B cell (primary cell): ENCODE data around the gene MYPOP. TPM values are rescaled to one million over a fixed set of nuclear protein-coding genes. Genes with fewer than 3 reads are reported as not detected.

Source experiments
- ATAC-seq: fragments of 200-7000 bp; cut with Tn5 transposase; one replicate; pipeline ENCODE4 v1.10.0; 2021; ENCODE audit warnings: low read depth, mild to moderate bottlenecking, moderate number of reproducible peaks, moderate library complexity
- CTCF ChIA-PET: fragments of 350-600 bp; sonication (Branson Sonifier 250); formaldehyde crosslinking; loops from one replicate; lab custom pipeline; 2021; ENCODE audit warnings: antibody characterized with exemption, inconsistent platforms; lab: Charles Lee
- POLR2A ChIA-PET: fragments of 350-600 bp; sonication (Branson Sonifier 250); formaldehyde crosslinking; loops from one replicate; lab custom pipeline; 2021; ENCODE audit warnings: antibody characterized with exemption; lab: Charles Lee
- DNase-seq: peaks from one replicate; pipeline ENCODE4 v3.0.0; 2013
- H2AFZ ChIP-seq: 2 replicates; pipeline ENCODE4 v1.6.1; 2012; ENCODE audit warnings: mild to moderate bottlenecking, low read depth, low read length; ENCODE audit not compliant: insufficient read depth, poor library complexity, severe bottlenecking
- H3K27ac ChIP-seq, 2 donors: 1 replicate in 1 of 2; 2 replicates in 1 of 2; pipeline ENCODE4 v1.5.1; 2012 to 2013; ENCODE audit warnings: low read length in 2 of 2, mild to moderate bottlenecking in 2 of 2, moderate library complexity in 1 of 2
- H3K27me3 ChIP-seq, 4 experiments: fragments of 200-600 bp in 1 of 4; sonication (generic) in 1 of 4; replicated peaks in 1 of 4; 1 replicate in 2 of 4; 2 replicates in 2 of 4; pipeline versions ENCODE4 v1.6.1 to v1.7.0; 2013 to 2016; ENCODE audit warnings: low read length in 3 of 4, mild to moderate bottlenecking in 2 of 4, mixed read lengths in 1 of 4, moderate library complexity in 1 of 4; ENCODE audit not compliant: insufficient read depth in 4 of 4, control insufficient read depth in 3 of 4; ENCODE audit errors: control extremely low read depth in 1 of 4
- H3K36me3 ChIP-seq, 2 experiments: replicated peaks in 1 of 2; 1 replicate in 1 of 2; 2 replicates in 1 of 2; pipeline versions ENCODE4 v1.6.1 to v1.7.1; 2013; ENCODE audit warnings: low read length in 1 of 2; ENCODE audit not compliant: insufficient read depth in 2 of 2, control insufficient read depth in 1 of 2; ENCODE audit errors: control extremely low read depth in 1 of 2, extremely low read depth in 1 of 2
- H3K4me1 ChIP-seq, 2 donors: fragments of 200-600 bp in 1 of 2; sonication (generic) in 1 of 2; 1 replicate in 1 of 2; 2 replicates in 1 of 2; pipeline versions ENCODE4 v1.5.1 to v1.6.1; 2013 to 2017; ENCODE audit warnings: low read length in 2 of 2; ENCODE audit not compliant: control insufficient read depth in 2 of 2, insufficient read depth in 2 of 2
- H3K4me2 ChIP-seq: replicated peaks from 2 replicates; pipeline ENCODE3; 2012; ENCODE audit warnings: mild to moderate bottlenecking, low read depth, low read length; ENCODE audit not compliant: poor library complexity, severe bottlenecking
- H3K4me3 ChIP-seq, 5 experiments: fragments of 200-600 bp in 1 of 5; sonication (generic) in 1 of 5; 1 replicate in 3 of 5; 2 replicates in 2 of 5; pipeline versions ENCODE4 v1.5.1 to v1.7.0; 2011 to 2016; ENCODE audit warnings: low read length in 4 of 5, mild to moderate bottlenecking in 4 of 5, low read depth in 2 of 5, control low read depth in 1 of 5, moderate library complexity in 1 of 5; ENCODE audit not compliant: insufficient read depth in 1 of 5; ENCODE audit errors: control extremely low read depth in 1 of 5, extremely low read depth in 1 of 5
- H3K79me2 ChIP-seq: fragments of 200-600 bp; sonication (generic); one replicate; pipeline ENCODE4 v1.6.0; 2016; ENCODE audit warnings: low read length; ENCODE audit not compliant: control insufficient read depth, insufficient read depth
- H3K9ac ChIP-seq: fragments of 200-600 bp; sonication (generic); 2 replicates; pipeline ENCODE4 v1.6.1; 2017; ENCODE audit warnings: mild to moderate bottlenecking, low read length, moderate library complexity
- H3K9me3 ChIP-seq, 3 donors: one replicate each; pipeline versions ENCODE4 v1.6.1 to v1.7.1; 2013; ENCODE audit warnings: low read length in 2 of 3; ENCODE audit not compliant: control insufficient read depth in 2 of 3, insufficient read depth in 1 of 3; ENCODE audit errors: control extremely low read depth in 1 of 3
- H4K20me1 ChIP-seq: 2 replicates; pipeline ENCODE4 v1.6.0; 2012; ENCODE audit warnings: mild to moderate bottlenecking, low read length; ENCODE audit not compliant: insufficient read depth, control insufficient read depth, poor library complexity, severe bottlenecking
- H3K27ac Mint-ChIP-seq: one replicate; pipeline ENCODE4 v1.8.0; 2021; ENCODE audit warnings: mixed read lengths
- H3K27me3 Mint-ChIP-seq: one replicate; pipeline ENCODE4 v1.8.0; 2021; ENCODE audit warnings: mixed read lengths
- H3K4me1 Mint-ChIP-seq: one replicate; pipeline ENCODE4 v1.8.0; 2021; ENCODE audit warnings: mixed read lengths
- H3K4me3 Mint-ChIP-seq: one replicate; pipeline ENCODE4 v1.8.0; 2021; ENCODE audit warnings: mixed read lengths
- H3K9me3 Mint-ChIP-seq: one replicate; pipeline ENCODE4 v1.8.0; 2022; ENCODE audit warnings: mixed read lengths; ENCODE audit not compliant: insufficient read depth
- CTCF ChIP-seq: fragments of 200-600 bp; IDR thresholded peaks from one replicate; pipeline ENCODE4 v1.8.0; 2022; ENCODE audit warnings: antibody characterized with exemption, mild to moderate bottlenecking
- EZH2 ChIP-seq: IDR thresholded peaks from 2 replicates; pipeline ENCODE4 v1.6.1; 2012; ENCODE audit warnings: borderline replicate concordance, low read depth, mild to moderate bottlenecking, moderate library complexity, low read length; ENCODE audit not compliant: insufficient read depth, poor library complexity, severe bottlenecking
- WGBS: methylation state at CpG from one replicate; pipeline ENCODE4 v1.1.5; 2013; ENCODE audit warnings: missing lambda C conversion rate; ENCODE audit not compliant: insufficient coverage; 5-methylcytosine and 5-hydroxymethylcytosine counted together
- intact Hi-C: fragments of 100-400 bp; cut with micrococcal nuclease; formaldehyde crosslinking; loops from one replicate; pipeline ENCODE4 v1.10.0; 2022
- polyA plus RNA-seq: library from polyadenylated mRNA; depleted of rRNA; stranded (reverse); fragments of >200 nt; gene quantifications from 2 replicates; pipeline ENCODE4 v1.2.3, GENCODE V29; 2012
- total RNA-seq, 2 donors: library from RNA; stranded (reverse); fragments of 120-200 nt in 1 of 2; gene quantifications; 1 replicate in 1 of 2; 2 replicates in 1 of 2; pipeline versions ENCODE4 v1.2.3 to v1.2.4, GENCODE V29; 2013 to 2022

Gene MYPOP
- total and polyA plus RNA-seq, 2 donors (not counting 1 experiment from before 2014, with no cell fraction given) = 5.7 to 12.1 TPM

DNA sequence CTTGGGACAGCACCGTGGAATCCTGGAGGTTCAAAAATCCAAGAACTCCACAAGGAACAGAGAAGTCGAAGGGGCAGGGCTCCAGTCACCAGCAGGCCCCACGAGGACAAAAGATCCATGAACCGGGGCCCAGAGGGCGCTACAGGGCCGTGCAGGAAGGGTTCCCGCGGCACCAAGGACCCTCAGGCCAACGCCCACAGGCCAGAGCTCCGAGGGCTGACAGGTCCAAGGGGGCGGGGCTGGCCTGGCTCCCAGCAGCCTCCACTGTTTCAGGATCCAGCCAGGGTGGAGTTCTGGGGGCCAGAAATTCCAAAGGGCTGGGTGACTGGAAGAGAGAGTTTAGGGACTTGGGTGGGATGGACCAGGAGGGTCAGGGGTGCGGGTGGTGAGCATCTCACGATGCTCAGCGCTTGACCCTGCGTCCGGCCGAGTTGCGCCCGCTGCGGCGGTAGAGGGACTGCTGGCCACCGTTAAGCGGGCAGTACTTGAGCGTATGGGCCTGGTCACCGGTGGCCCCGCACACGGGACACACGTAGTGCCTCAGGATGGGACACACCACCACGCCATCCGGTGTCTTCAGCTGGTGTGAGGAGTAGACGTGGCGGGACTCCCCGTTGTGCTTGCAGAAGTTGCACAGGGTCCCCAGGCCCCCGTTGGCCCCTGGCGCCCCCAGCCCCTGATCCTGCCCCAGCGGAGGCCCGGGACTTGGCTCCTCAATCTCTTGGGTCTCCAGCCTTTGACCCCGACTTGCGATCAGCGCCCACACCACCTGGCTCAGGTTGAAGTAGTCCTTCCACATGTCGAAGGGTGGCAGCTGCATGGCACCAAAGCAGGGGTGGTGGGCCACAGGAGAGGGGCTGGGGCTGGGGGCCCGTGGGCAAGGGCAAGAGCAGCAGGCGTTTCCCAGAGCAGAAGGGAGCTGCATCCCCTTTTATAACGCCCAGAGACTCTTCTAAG lies 11.7 kb upstream of the MYPOP start, which contains the start of gene NANOS2:
Gene NANOS2, minus strand, starts transcription at position 905 of the 957 bp plus-strand sequence. Its CDS starts 85 bp downstream, at position 820.
- TF ChIP-seq CTCF = no peak
- TF ChIP-seq EZH2 = no peak
- 61% methylated on average over 39 of the region's 44 CpGs for WGBS
- H3K9me3 ChIP-seq = no peaks in the 10 kb centered on the region
- no peak within 1 kb of the TSS for H3K4me2 ChIP-seq
- no peaks in the 10 kb centered on the region for H3K79me2 ChIP-seq
- no peaks in the 10 kb centered on the region for H3K36me3 ChIP-seq
- no peaks in the 10 kb centered on the region for H4K20me1 ChIP-seq
- no peak within 1 kb of the TSS for H3K9ac ChIP-seq
- POLR2A ChIA-PET = no interaction called here
- intact Hi-C loops = no loop called here
- ATAC-seq = no peak
- no peaks in the 10 kb centered on the region for H3K9me3 Mint-ChIP-seq
- no peaks in the 10 kb centered on the region for H3K4me1 ChIP-seq
- CTCF ChIA-PET = interaction anchor here (0.5 kb wide), 1 partner anchor 97 kb away, joined by 5 read pairs; no protein-coding TSS in a partner anchor
- DNase-seq = no peak
- H3K4me1 Mint-ChIP-seq = no peaks in the 10 kb centered on the region
- peaks cover 0 to 24% (median 2%) of the 10 kb centered on the region in 4 experiments for H3K27me3 ChIP-seq
- peaks cover 31% of the 10 kb centered on the region for H3K27me3 Mint-ChIP-seq
- no peak within 1 kb of the TSS for H2AFZ ChIP-seq
- H3K4me3 ChIP-seq = no peak within 1 kb of the TSS
- no peak within 1 kb of the TSS for H3K27ac ChIP-seq
- no peak within 1 kb of the TSS for H3K4me3 Mint-ChIP-seq
- no peak within 1 kb of the TSS for H3K27ac Mint-ChIP-seq

DNA sequence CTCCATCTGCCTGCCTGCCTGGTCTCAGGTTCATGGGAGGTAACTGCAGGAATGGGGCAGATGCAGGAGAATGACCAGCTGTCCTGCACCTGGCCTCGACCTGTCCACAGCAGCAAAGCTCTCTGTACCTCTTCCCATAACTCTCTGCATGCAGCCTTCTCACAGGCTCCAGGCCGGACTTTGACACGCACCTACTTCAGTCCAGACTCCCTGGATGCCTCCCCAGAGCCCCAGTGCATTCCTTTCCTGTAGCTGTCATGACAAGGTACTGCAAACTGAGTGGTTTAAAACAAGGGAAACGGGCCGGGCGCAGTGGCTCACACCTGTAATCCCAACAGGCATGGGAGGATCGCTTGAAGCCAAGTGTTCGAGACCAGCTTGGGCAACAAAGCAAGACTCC lies 8.9 kb upstream of the MYPOP start:
- Histone ChIP-seq H2AFZ (no peak overlapping the region), H3K9ac (no peak overlapping the region), H3K4me2 (no peak overlapping the region), H3K79me2 (no peaks in the 10 kb centered on the region), H3K27ac (no peak overlapping the region), H3K36me3 (no peaks in the 10 kb centered on the region), H4K20me1 (no peaks in the 10 kb centered on the region), H3K27me3 (peaks cover 0 to 22% (median 2%) of the 10 kb centered on the region in 4 experiments), H3K4me1 (no peaks in the 10 kb centered on the region), H3K4me3 (no peak overlapping the region), H3K9me3 (no peaks in the 10 kb centered on the region)
- 77% methylated on average over 8 of the region's 8 CpGs for WGBS
- intact Hi-C loops = no loop called here
- H3K4me3 Mint-ChIP-seq = no peak overlapping the region
- no peaks in the 10 kb centered on the region for H3K9me3 Mint-ChIP-seq
- no peaks in the 10 kb centered on the region for H3K4me1 Mint-ChIP-seq
- no peak for TF ChIP-seq CTCF
- TF ChIP-seq EZH2 = no peak
- ATAC-seq (no peak), DNase-seq (no peak)
- H3K27ac Mint-ChIP-seq = no peak overlapping the region
- ChIA-PET POLR2A (no interaction called here), CTCF (no interaction called here)
- H3K27me3 Mint-ChIP-seq = peaks cover 34% of the 10 kb centered on the region
